LHCN-M2 (cell line): ENCODE data around the gene MRPL2. TPM values are rescaled to one million over a fixed set of nuclear protein-coding genes. Genes with fewer than 3 reads are reported as not detected.
"Not testable (repeated sequence)": the region's sequence is repeated elsewhere in the genome, so short reads cannot be mapped to it uniquely, and the experiment has no call there.

Source experiments
- DNase-seq: peaks from one replicate; pipeline ENCODE4 v3.0.0-alpha.2; 2012; ENCODE audit warnings: low read depth
- total RNA-seq: library from RNA; depleted of rRNA; stranded (reverse); fragments of >200 nt; gene quantifications from 2 replicates; pipeline ENCODE4 v1.2.3, GENCODE V29; 2014

Gene MRPL2
- total RNA-seq, 1 experiment from 2014 or later, result 19.4 TPM

DNA sequence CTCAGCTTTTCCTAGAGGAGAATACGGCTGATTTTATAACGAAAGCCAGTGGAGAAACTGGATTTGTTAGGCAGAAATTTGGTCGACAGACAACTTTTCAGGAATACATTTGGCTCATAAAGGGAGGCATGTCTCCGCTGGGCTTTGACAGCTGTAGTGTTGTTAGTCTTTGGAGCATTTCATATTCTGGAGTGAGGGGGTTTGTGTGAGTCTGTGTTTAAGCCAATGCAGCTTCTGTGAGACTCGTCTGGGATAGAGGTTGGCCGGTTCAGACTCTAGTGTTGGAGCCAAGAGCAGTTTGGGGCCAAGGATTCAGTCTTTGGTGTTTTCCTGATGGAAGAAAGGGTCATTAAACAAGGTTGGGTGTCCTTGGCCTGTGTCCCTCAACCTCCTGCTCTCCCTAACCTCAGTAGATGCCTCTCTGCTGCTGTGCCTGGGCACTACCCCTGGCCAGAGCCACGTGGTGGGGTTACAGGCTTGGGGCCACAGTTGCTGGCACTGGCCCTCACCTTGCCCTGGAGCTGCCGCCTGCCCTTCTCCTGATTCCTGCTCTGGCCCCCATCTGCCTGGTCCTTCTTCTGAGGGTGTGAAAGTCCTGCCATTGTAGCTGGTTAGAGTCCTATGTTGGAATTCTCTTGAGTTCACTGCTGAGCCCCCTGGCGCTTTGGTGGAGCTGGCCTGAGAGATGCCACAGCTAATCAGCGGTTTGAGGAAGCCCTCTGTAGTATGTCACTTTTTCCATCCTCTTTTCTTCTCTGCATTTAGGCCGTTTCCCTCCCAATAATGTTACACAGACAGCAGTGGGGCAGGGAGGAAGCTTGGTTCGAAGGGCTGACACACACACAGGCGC, 23.8 kb upstream of the MRPL2 start:
- no peak for DNase-seq

DNA sequence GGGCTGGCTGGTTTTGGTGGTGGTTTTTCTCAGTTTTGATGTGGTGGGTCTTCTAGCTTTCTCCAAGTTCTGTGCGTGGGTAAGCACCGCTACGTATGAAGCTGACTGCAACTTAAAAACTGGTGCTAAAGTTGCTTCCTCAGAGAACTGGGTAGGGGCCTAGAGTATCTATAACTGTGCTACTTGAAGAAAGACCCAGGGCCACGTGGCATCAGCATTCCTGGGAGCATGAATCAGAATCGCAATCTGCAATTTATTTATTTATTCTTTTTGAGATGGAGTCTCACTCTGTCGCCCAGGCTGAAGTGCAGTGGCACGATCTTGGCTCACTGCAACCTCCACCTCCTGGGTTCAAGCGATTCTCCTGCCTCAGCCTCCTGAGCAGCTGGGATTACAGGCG, 22.7 kb upstream of the MRPL2 start:
- not testable (repeated sequence) for DNase-seq

DNA sequence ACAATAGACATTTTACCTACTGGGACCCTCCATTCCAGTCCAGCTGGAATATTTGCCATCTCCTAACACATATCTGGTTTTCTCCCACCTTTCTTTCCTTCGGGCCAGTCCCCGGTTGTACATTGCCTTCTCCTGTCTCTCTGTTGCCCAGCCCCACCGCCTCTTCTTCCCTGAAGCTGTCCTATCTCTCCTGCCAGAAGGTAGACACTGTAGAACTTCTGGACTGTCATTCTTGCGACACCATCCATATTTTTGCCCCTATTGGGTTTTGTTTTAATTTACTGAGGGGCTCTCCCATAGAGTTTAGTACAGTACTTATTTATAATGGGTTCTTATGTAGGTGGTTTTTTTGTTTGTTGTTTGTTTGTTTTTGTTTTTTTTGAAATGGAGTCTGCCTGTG, 21.8 kb upstream of the MRPL2 start:
- DNase-seq, result no peak

DNA sequence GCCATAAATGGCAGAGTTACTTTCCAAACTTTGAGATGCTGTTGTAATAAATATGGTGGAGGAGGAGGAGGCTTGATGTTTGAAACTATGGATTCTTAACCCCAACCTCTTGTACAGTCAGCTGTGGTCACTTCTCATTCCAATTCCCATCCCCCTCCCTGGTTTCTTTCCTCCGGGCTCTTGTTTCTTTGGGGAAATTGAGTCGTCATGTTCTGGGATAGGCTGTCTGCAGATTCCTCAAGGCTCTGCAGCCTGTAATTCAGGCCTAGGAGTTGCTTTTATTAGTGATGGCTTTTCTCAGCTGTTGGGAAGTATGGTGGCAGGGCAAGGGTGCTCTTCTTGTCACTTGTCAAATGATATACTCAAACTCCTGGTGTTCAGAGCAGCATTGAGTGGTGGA, 19.5 kb upstream of the MRPL2 start:
- DNase-seq, result no peak

DNA sequence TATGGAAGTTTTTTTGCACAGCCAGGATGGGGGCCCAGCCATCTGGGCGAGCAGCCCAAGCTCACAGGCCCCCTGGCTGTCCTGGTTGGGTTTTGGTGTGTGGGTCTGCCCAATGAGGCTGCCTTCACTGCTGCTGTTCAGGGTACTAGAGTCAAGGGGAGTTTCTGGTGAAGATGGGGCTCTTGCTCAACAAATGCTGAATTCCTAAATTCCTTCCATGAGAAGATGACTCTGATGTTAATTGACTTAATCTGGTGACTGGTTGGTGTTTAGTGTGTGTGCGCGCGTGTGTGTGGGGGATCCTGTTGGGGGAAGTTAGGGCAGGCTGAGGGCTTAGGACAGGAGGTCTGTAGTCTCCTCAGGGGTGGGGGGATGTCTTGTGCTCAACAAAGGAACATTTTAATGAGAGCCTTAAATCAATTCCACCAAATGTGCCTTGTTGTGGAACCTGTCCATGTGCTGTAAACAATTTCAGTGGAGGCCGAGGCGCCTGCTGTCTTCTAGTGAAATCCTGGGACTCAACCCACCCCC, 18.8 kb upstream of the MRPL2 start:
- DNase-seq, result no peak

DNA sequence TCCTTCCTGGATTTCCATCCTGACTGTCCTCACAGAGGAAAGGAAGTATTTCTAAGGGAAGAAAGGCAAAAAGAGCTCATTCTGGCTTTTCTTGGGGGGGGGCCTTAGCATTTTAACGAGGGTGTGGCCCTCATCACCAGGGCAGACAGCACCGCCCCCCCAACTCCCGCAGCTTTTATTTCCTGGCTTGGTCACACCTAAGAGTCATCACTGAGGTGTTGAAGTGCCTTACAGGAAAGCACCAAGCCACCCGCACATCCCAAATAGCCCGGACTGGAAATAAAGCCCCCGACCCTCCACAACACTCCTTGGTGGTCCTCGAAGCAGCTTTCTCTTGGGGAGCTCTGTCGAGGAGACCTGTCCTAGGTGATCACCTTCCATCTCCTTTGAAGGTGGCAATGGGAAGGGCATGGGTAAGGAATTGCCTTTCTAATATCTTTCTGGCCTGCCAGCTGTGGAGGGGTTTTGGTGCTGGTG, 18.1 kb upstream of the MRPL2 start:
- DNase-seq, result no peak

DNA sequence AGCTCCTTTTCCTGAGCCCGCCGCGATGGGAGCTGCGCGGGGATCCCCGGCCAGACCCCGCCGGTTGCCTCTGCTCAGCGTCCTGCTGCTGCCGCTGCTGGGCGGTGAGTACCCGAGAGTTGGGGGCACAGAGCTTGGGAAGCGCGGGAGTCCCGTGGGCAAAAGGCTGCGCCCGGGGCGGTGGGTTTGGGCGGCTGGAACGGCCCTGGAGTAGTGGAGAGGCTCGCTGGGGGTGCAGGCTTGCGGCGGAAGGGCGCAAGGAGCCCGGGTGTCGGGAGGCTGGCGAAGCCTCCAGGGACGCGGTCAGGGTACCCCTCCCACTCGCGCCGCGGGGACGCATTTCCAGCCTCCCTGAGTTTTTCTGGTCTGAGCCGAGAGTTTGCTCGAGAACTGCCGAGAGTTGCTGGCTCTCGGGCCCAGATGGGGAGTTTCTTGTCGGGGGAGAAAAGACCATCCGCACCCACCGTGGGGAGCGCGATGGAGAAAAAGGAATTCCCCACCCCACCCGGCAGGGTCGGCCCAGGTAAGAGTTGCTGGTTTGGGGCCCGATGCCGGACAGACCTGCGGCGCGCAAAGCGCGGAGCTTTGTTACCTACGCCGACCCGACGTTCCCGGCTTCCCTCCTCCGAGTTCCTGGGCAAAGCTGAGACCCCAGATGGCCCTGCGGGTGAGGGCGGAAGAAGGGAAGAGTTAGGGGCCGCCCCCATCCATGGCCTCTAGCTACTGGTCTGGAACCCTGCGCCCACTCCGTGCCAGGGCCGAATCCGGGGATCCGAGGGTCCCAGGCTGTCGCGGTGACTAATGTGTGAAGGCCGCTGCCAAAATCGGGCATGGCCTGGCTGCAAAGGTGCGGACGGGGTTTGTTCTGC, 17.5 kb upstream of the MRPL2 start:
- DNase-seq, result peak; percentile 53

DNA sequence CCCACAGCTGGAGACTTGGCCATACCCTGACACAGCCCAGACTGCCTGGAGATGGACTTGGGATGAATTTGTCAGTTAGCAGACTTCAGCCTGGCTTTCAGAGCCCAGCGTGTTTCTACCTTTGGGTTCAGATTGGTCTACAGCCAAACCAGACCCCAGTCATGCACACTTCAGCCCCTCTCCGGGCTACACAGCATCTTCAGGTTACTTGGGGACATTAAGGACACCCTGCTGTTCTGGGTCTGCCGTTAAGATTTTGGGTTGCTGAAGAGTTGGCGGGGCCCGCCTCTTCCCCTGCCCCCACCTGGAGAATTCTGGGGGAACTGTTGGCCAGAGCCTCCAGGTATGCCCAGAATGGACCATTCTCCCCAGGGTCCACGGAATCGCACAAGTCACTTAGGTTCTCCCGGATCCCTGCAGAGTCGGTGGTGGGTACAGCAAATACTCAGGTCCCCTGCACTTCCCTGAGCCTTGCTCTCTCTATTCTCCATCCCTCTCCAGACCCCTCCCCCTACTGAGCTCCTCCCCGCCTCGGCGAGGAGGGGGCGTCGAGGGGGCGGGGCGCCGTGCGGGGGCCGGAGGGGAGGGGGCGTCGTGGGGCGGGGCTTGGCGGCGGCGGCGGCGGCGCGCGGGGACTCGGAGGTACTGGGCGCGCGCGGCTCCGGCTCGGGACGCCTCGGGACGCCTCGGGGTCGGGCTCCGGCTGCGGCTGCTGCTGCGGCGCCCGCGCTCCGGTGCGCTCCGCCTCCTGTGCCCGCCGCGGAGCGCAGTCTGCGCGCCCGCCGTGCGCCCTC, 16.6 kb upstream of the MRPL2 start, which contains the start of gene PTK7:
Gene PTK7 (plus strand): TSS at position 645 of the 794 bp plus-strand sequence. CDS start 175 bp downstream, outside the sequence.
- peak; percentile 51 for DNase-seq

DNA sequence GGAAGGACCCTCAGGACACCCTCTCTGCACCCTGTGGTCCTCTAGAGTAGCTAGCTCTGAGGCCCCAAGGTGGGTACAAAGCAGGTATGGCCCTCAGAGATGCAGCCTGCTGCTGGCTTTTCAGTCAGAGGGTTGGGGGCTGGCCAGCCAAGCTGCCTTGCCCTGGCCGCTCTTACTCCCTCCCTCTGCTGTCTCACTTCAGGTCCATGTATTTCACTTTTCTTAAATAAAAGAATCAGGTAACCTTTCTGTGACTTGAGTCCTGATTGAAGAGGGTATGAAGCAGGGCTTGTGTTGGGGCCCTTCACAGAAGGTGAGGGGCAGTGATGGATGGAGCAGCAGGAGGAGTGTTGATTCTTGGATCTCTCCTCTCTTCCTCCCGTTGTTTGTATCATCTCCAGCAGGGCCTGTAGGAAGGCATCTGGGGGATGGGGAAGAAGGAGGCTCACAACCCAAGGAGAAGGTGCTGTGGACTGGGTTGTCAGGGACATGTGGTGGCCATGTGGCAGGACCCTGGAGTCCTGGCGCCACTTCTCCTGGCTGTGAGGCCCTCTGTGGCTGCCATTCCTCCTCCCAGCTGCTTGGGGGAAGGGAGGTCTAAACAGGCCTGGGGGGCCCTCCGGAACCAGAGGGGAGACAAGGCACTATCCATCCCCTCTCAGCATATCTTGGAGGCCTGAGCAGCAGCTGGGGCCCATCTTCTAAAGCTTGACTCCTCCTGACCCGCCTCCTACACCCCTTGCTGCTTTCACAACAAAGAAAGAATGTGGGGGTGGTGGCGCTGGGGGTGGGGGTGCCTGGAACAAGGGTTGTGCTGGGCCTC, 15.8 kb upstream of the MRPL2 start:
- no peak for DNase-seq

DNA sequence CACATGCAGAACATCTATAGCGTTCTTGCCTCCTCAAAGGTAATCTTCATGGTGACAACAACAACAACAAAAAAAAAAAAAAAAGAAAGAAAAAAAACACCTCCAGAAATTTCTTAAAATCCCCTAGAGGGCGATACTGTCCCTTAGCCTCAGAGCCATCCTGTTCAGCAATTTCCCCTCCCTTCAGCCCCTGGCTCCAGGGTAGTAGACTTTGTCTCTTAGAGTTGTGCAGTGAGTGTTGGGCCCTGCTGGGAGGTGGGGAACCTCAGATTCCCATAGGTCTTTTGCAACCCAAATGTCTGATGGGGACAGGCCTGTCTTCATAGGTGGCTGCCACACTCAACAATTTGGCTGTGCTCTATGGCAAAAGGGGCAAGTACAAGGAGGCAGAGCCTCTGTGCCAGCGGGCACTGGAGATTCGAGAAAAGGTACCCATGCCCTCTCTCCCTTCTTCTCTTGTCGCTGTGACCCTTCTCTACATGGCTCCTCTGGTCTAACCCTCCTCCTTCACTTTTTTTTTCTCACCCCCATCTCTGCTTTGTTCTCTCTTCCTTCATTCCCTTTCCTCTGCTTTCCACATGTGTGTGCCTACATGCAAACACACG, 10.9 kb upstream of the MRPL2 start:
- peak; percentile 60 for DNase-seq

DNA sequence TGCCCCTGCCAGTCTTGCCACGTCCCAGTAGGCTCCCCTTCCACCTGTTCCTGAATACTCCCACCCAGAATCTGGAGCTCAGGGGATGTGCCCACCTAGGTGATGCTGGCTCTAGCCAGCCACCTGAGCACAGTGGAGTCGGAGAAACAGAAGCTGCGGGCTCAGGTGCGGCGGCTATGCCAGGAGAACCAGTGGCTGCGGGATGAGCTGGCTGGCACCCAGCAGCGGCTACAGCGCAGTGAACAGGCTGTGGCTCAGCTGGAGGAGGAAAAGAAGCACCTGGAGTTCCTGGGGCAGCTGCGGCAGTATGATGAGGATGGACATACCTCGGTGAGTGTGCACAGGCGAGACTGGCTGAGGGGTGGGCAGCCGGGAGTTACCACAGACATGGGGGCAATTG, 3.6 kb upstream of the MRPL2 start:
- DNase-seq, result no peak

DNA sequence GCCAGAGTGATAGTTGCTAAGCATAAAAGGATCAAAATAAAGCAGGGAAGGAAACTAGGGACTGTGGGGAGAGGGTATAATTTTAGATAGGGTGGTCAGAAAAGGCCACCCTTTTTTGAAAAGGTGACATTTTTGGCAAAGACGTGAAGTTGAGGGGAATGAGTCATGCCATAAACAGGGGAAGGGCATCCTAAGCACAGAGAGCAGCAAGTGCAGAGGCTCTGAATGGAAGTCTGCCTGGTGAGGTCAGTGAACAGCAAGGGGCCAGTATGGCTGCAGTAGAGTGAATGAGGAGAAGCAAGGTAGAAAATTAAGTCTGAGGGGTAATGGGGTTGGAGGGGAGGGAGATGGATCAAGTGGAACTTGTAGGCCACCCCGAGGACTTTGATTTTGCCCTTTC, 2.6 kb upstream of the MRPL2 start:
- DNase-seq, result no peak

DNA sequence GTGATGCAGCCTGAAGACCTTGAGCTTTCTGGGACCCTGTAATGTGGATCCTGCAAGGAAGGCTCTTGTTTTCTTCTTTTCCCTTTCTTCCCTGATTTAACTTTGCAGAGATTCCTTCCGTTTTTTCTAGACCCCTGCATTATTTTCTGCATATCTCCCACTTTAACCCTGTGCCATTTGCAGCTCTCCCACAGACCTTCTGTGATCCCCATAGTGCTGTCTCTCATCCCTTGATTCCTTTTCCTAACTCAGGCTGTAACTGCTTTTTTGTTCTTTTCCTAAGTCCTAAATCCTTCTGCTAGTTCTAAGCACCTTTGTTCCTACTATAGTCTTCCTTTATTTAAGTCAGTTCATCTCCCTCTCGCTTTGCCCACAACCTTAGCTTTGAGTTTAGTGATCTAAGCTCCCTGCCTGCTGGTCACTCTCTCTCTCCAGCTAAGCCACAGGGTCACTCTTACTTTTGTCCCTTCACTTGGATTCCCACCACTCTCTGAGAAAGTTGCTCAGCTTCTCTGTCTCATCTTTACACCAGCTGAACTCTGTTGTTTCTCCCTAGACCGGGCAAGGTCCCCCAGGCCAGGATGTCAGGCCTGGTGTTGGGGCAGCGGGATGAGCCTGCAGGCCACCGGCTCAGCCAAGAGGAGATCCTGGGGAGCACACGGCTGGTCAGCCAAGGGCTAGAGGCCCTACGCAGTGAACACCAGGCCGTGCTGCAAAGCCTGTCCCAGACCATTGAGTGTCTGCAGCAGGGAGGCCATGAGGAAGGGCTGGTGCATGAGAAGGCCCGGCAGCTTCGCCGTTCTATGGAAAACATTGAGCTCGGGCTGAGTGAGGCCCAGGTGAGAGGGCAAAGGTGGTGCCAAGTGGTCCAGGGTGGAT, 1.8 kb upstream of the MRPL2 start:
- DNase-seq, result no peak

DNA sequence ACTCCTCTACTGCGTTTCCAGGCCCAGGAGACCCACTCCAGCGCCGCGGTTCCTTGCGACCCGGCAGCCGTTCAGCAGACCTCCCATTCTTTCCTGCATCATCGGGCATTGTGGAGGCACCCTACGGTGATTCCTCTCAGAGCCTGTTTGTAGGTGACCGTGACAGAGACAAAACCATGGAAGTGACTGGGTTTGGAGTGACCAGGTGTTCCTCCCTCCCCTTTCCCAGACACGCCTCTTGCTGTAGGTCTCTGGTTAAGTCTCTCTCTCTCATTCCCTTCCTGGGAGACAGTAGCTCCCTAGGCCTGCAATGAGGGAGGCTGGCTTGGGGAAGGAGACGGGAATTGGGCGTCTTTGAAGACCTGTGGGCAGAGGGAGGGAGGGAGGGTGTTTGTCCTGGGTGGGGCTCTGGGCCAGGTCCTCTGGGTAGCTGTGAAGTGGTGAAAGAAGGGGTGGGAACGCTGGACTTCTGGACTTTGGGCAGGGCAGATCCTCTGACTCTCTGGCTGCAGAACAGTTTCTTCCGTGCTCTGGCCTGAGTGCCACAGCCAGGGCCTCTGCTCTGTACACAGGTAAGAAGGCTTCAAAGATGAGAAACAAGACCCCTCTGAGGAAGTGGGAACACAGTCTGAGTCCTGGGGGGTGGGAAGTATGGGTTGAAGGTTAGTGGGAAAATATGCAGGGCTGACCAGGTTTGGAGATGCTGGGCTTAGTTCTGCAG, 960 bp upstream of the MRPL2 start:
- DNase-seq, result no peak

DNA sequence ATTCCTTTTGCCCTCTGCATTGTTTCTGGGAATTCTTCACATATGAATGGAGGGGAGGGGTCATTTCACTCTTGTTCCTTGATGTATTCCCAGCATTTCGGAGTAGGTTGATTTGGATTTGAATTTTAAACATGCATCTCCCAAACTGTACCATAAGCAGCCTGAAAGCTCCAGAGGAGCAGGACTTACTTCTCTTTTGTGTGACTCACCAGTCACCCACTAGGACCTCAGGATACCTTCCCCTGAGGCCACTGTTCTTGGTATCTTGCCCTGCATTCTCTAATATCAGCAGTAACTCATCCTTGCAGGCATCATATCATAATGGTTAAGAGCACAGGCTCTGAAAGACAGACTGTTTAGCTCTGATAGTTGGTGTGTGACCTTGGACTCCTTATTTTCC, 703 bp downstream of the MRPL2 start:
- DNase-seq, result no peak

DNA sequence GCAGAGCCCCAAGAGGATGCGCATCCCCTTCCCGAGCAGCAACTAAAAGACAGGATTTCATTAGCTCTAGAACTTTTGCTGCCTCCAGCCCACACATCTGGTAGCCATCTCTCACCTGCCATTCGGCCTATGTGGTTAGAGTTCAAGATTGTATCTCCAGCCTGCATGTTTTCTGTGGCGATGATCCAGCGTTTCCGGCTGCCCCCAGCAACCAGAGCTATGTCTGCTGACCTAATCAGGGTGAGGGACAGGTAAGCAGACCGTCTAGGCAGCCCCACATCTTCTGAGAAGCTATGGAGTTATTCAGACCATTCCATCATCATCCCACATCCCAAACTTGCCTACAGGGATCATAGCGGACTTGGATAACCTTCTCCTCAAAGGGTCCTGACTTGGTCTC, 3.3 kb downstream of the MRPL2 start:
- no peak for DNase-seq

DNA sequence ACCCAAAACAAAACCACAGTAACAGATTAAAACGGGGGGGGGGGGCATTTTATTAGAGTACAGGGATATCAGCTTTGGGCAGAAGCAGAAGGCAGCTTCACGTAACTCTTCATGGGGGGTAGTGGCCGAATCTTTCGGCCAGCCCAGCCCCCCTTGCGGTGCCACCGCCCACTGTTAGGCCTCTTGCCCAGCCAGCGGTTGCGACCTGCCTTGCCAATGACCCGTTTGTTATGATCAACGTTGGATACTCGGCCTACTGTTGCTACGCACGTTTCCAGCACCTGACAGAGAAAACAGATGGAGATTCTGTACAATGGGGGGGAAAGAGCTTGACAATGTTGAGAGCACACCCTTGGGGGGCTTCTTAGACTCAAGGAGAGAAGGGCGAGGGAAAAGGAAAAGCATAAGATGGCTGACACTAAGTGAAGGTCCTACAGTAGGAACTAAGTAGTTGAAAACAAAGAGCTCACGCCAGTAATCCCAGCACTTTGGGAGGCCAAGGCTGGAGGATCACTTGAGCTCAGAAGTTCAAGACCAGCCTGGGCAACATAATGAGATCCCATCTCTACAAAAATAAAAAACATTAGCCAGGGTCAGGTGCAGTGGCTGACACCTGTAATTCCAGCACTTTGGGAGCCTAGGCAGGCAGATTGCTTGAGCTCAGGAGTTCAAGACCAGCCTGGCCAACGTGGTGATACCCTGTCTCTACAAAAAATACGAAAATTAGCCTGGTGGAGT, 4.9 kb downstream of the MRPL2 start:
- no peak for DNase-seq
